Upper lobe of right lung (tissue), 1 donor: ENCODE results near the gene MRTFB. TPM values are rescaled to one million over a fixed set of nuclear protein-coding genes. Genes with fewer than 3 reads are reported as not detected.
A peak's percentile ranks its signal among the peaks of the same experiment; 100 is the strongest.

Experiments used
- ATAC-seq: fragments of 200-7000 bp; cut with Tn5 transposase; one replicate; pipeline ENCODE4 v1.9.1; 2020; ENCODE audit warnings: mild to moderate bottlenecking, moderate library complexity
- DNase-seq: peaks from one replicate; pipeline ENCODE4 v3.0.0-alpha.2; 2020
- H3K27ac ChIP-seq: fragments of 200-600 bp; one replicate; pipeline ENCODE4 v1.8.0; 2022
- H3K27me3 ChIP-seq: fragments of 200-600 bp; one replicate; pipeline ENCODE4 v1.8.0; 2022; ENCODE audit warnings: mild to moderate bottlenecking
- H3K36me3 ChIP-seq: fragments of 200-600 bp; one replicate; pipeline ENCODE4 v1.8.0; 2022
- H3K4me1 ChIP-seq: fragments of 200-600 bp; one replicate; pipeline ENCODE4 v1.8.0; 2022
- H3K4me3 ChIP-seq: fragments of 200-600 bp; one replicate; pipeline ENCODE4 v1.8.0; 2022; ENCODE audit warnings: mild to moderate bottlenecking
- H3K9me3 ChIP-seq: fragments of 200-600 bp; one replicate; pipeline ENCODE4 v1.8.0; 2022
- intact Hi-C: fragments of 100-400 bp; cut with DNase I; formaldehyde crosslinking; loops from one replicate; pipeline ENCODE4 v1.11.0; 2022
- total RNA-seq: library from RNA; stranded (reverse); fragmentation: NEBNext Ultra II Directional; extraction: Animal tissue kit (Norgen Biotek cat#: 25700); gene quantifications from one replicate; pipeline ENCODE4 v1.2.1, GENCODE V29; 2021
- TF ChIP-seq, protein P1 (sequence below): fragments of 200-600 bp; IDR thresholded peaks from one replicate; pipeline ENCODE4 v1.8.0; 2022; ENCODE audit warnings: antibody characterized with exemption
- donor health status: DM: no; HTN: yes; CAD: no; lungs with severe emphysema.

Gene MRTFB
- total RNA-seq, 1 donor from 2014 or later = 54.7 TPM

DNA sequence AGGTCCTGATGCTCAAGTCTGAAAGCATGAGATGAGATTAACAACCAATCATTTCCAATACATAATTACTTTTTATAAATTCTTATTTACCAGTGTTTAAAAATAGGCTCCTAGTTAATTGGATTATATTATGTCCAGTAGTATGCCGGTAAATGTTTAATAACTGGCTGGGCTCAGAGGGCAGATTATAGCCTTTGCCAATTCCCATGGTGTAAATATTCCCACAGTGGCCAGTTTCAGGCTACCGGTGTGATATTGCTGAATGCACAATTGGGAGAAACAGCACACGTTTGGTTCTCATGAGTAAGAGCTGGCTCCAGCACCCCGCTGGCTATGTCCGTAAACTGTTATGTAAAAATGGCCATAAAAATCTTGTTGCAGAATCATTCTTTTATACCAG, 167.6 kb downstream of the MRTFB start:
- no peak for DNase-seq
- Histone ChIP-seq H3K4me3 (no peak overlapping the region), H3K27ac (no peak overlapping the region), H3K4me1 (no peaks in the 10 kb centered on the region), H3K27me3 (no peaks in the 10 kb centered on the region), H3K9me3 (no peaks in the 10 kb centered on the region), H3K36me3 (peaks cover 69% of the 10 kb centered on the region)
- ATAC-seq = no peak
- intact Hi-C loops = no loop called here
- TF ChIP-seq, protein P1, sequence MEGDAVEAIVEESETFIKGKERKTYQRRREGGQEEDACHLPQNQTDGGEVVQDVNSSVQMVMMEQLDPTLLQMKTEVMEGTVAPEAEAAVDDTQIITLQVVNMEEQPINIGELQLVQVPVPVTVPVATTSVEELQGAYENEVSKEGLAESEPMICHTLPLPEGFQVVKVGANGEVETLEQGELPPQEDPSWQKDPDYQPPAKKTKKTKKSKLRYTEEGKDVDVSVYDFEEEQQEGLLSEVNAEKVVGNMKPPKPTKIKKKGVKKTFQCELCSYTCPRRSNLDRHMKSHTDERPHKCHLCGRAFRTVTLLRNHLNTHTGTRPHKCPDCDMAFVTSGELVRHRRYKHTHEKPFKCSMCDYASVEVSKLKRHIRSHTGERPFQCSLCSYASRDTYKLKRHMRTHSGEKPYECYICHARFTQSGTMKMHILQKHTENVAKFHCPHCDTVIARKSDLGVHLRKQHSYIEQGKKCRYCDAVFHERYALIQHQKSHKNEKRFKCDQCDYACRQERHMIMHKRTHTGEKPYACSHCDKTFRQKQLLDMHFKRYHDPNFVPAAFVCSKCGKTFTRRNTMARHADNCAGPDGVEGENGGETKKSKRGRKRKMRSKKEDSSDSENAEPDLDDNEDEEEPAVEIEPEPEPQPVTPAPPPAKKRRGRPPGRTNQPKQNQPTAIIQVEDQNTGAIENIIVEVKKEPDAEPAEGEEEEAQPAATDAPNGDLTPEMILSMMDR = no peak

DNA sequence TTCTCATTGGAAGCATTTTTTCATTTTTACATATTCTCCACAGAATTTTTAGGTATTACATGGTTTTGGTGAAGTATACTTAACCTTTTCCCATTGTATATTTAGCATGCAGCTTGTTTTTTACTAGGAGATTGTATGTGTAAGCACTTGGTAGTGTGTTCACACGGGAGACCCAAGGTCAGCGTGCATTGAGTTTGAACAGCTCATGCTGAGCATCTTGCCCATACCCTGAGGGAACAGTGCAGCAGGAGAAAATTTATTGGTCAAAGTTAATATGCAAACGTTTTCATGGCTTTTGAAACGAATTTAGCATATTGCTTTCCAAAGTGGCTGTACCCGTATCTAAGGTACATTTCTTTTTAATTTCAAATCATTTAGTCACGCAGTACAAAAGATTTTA, 168.7 kb downstream of the MRTFB start:
- Histone ChIP-seq H3K36me3 (peaks cover 59% of the 10 kb centered on the region), H3K4me3 (no peak overlapping the region), H3K9me3 (no peaks in the 10 kb centered on the region), H3K27ac (no peak overlapping the region), H3K4me1 (no peaks in the 10 kb centered on the region), H3K27me3 (no peaks in the 10 kb centered on the region)
- intact Hi-C loops = loop anchor here (10.0 kb wide), 1 partner anchor 315 kb away; the partner anchor contains the start of gene ERCC4
- ATAC-seq (no peak), DNase-seq (no peak)
- TF ChIP-seq, protein P1 = no peak

DNA sequence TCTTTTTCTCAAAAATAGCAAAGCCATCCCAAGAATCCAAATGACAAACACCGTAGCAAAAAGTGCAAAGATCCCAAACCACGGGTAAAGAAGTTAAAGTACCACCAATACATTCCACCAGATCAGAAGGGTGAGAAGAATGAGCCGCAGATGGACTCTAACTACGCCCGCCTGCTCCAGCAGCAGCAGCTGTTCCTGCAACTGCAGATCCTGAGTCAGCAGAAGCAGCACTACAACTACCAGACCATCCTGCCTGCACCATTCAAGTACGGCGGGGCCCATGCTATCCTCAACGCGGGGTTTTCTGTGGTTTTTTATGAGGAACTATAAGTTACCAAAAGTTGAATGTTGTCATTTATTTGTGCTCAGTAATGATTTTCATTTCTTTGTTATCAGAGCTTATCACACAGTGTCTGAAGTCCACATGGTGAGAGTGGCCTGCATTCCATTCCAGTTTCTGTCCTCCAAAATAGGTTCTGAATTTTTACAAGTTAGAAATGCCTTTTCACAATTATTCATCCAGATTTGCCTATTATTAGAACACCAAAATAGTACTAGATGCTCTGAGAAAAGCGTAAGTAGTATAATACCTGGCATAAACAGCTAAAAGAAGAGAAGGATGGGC, 169.2 kb downstream of the MRTFB start:
- Histone ChIP-seq H3K36me3 (peaks cover 59% of the 10 kb centered on the region), H3K27me3 (no peaks in the 10 kb centered on the region), H3K4me3 (no peak overlapping the region), H3K9me3 (no peaks in the 10 kb centered on the region), H3K27ac (peak overlapping the region; percentile 0), H3K4me1 (no peaks in the 10 kb centered on the region)
- no peak for DNase-seq
- TF ChIP-seq, protein P1 = no peak
- peak; percentile 47 for ATAC-seq
- intact Hi-C loops = loop anchor here (10.0 kb wide), 1 partner anchor 316 kb away; the partner anchor contains the start of gene ERCC4

DNA sequence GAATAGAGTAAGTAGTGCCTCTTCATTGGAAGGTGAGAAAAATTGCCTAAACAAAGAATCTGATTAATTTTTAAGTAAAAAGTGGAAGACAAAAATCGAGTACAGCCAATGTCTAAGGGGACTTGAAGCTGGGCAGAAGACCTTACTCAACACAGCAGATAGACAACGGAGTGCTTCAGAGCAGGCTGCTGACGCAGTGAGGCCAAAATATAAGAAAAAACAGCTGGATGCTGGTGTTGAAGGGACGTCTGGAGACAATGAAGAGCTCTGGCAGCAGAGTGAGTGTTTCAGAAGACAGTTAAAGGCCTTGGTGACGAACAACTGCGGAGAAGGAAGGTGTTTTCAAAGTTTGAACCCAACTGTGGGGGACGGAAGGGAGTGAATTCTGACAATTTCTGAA, 169.8 kb downstream of the MRTFB start:
- peak overlapping the region; percentile 0 for H3K27ac ChIP-seq
- intact Hi-C loops = loop anchor here (10.0 kb wide), 1 partner anchor 316 kb away; the partner anchor contains the start of gene ERCC4
- DNase-seq (no peak), ATAC-seq (no peak)
- no peaks in the 10 kb centered on the region for H3K4me1 ChIP-seq
- H3K36me3 ChIP-seq = peaks cover 64% of the 10 kb centered on the region
- no peaks in the 10 kb centered on the region for H3K9me3 ChIP-seq
- H3K4me3 ChIP-seq = no peak overlapping the region
- H3K27me3 ChIP-seq = no peaks in the 10 kb centered on the region
- TF ChIP-seq, protein P1 = no peak

DNA sequence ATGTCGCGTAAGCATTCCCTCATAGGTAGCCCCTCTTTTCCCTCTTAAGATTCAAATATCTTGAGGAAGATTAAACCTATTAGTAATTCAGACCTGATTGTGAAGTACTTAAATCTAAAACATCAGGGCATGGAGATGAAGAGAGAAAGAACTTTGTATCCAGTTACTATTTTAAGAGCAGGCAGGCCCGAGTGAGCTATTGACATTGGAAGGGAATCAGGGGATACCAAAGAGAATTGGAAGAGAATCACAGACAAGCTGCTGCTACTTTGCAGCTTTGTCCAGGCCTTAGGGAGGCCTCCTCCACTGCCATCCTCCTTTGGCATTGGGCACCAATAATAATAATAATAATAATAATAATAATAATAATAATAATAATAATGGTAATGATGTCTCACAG, 170.5 kb downstream of the MRTFB start:
- Histone ChIP-seq H3K27me3 (no peaks in the 10 kb centered on the region), H3K9me3 (no peaks in the 10 kb centered on the region), H3K36me3 (peaks cover 70% of the 10 kb centered on the region), H3K4me1 (no peaks in the 10 kb centered on the region), H3K27ac (no peak overlapping the region), H3K4me3 (no peak overlapping the region)
- intact Hi-C loops = loop anchor here (10.0 kb wide), 1 partner anchor 317 kb away; the partner anchor contains the start of gene ERCC4
- no peak for ATAC-seq
- TF ChIP-seq, protein P1 = no peak
- no peak for DNase-seq
